ENCODE results near the gene NAA60.
"Not testable (repeated sequence)": the region's sequence is repeated elsewhere in the genome, so short reads cannot be mapped to it uniquely, and the experiment has no call there.

The NAA60 gene

GRCh38 chr16:3465301-3465700, 21.8 kb downstream of the NAA60 start:
- DNase-seq (ENCODE audit: low spot score): no peak

- no peak for DNase-seq (ENCODE audit: low spot score)
These were observed 22.6 kb downstream of the NAA60 start for GRCh38 chr16:3465911-3466584.

GRCh38 chr16:3467182-3467581, 23.7 kb downstream of the NAA60 start:
- no peak for DNase-seq (ENCODE audit: low spot score)

- peak; percentile 61 for DNase-seq (ENCODE audit: low spot score)
These were observed 24.4 kb downstream of the NAA60 start for GRCh38 chr16:3467921-3468320.

- DNase-seq (ENCODE audit: low spot score): no peak
These were observed 25.0 kb downstream of the NAA60 start for GRCh38 chr16:3468501-3468900.

- DNase-seq (ENCODE audit: low spot score): no peak
These were observed 26.3 kb downstream of the NAA60 start for GRCh38 chr16:3469736-3470135.

- no peak for DNase-seq (ENCODE audit: low spot score)
These were observed 27.2 kb downstream of the NAA60 start for GRCh38 chr16:3470723-3471122.

GRCh38 chr16:3471518-3472176, 28.2 kb downstream of the NAA60 start:
- DNase-seq (ENCODE audit: low spot score): no peak

- peak; percentile 35 for DNase-seq (ENCODE audit: low spot score)
These were observed 29.6 kb downstream of the NAA60 start for GRCh38 chr16:3472878-3473595.

GRCh38 chr16:3473596-3473943, 30.1 kb downstream of the NAA60 start:
- not testable (repeated sequence) for DNase-seq (ENCODE audit: low spot score)

- no peak for DNase-seq (ENCODE audit: low spot score)
These were observed 30.8 kb downstream of the NAA60 start for GRCh38 chr16:3474136-3474779.

GRCh38 chr16:3474870-3475269, 31.4 kb downstream of the NAA60 start:
- DNase-seq (ENCODE audit: low spot score): not testable (repeated sequence)

- DNase-seq (ENCODE audit: low spot score): no peak
These were observed 32.3 kb downstream of the NAA60 start for GRCh38 chr16:3475604-3476375.

GRCh38 chr16:3476409-3476808, 32.9 kb downstream of the NAA60 start:
- DNase-seq (ENCODE audit: low spot score): no peak

GRCh38 chr16:3478242-3478925, 34.9 kb downstream of the NAA60 start:
- no peak for DNase-seq (ENCODE audit: low spot score)

- no peak for DNase-seq (ENCODE audit: low spot score)
These were observed 36.3 kb downstream of the NAA60 start for GRCh38 chr16:3479654-3480216.

GRCh38 chr16:3480901-3481695, 37.6 kb downstream of the NAA60 start:
- DNase-seq (ENCODE audit: low spot score): peak; percentile 29

- no peak for DNase-seq (ENCODE audit: low spot score)
These were observed 38.5 kb downstream of the NAA60 start for GRCh38 chr16:3481696-3482658.

GRCh38 chr16:3482659-3483241, 39.3 kb downstream of the NAA60 start:
- no peak for DNase-seq (ENCODE audit: low spot score)

Data from kidney tubule cell (primary cell).